Ishikawa (cell line): ENCODE measurements around the gene HPS5.

Source experiments
- CEBPB ChIP-seq: IDR thresholded peaks from 2 replicates; pipeline ENCODE4 v1.6.1; 2012
- CREB1 ChIP-seq: IDR thresholded peaks from 2 replicates; pipeline ENCODE4 v1.6.1; 2012; ENCODE audit warnings: low read depth
- EGR1 ChIP-seq: IDR thresholded peaks from 2 replicates; pipeline ENCODE4 v1.6.1; 2012
- EP300 ChIP-seq: IDR thresholded peaks from 2 replicates; pipeline ENCODE4 v1.6.1; 2012; ENCODE audit warnings: borderline replicate concordance
- FOXM1 ChIP-seq: IDR thresholded peaks from 2 replicates; pipeline ENCODE4 v1.6.1; 2012; ENCODE audit warnings: low read depth, borderline replicate concordance
- MAX ChIP-seq: IDR thresholded peaks from 2 replicates; pipeline ENCODE4 v1.6.1; 2012
- NFIC ChIP-seq: IDR thresholded peaks from 2 replicates; pipeline ENCODE4 v1.6.1; 2012
- RAD21 ChIP-seq: IDR thresholded peaks from 2 replicates; pipeline ENCODE4 v1.6.1; 2012; ENCODE audit warnings: low read depth
- REST ChIP-seq: IDR thresholded peaks from 2 replicates; pipeline ENCODE4 v1.6.1; 2012; ENCODE audit warnings: low read depth, mild to moderate bottlenecking
- TAF1 ChIP-seq: IDR thresholded peaks from 2 replicates; pipeline ENCODE4 v1.6.1; 2012; ENCODE audit warnings: low read depth, mild to moderate bottlenecking
- TCF12 ChIP-seq: IDR thresholded peaks from 2 replicates; pipeline ENCODE4 v1.6.1; 2012; ENCODE audit warnings: low read depth
- TEAD4 ChIP-seq: IDR thresholded peaks from 2 replicates; pipeline ENCODE4 v1.6.1; 2012
- YY1 ChIP-seq: IDR thresholded peaks from 2 replicates; pipeline ENCODE4 v1.6.1; 2012; ENCODE audit warnings: low read depth
- ZBTB7A ChIP-seq: IDR thresholded peaks from 2 replicates; pipeline ENCODE4 v1.6.1; 2012; ENCODE audit warnings: low read depth
- TF ChIP-seq, protein P1 (sequence below): IDR thresholded peaks from 2 replicates; pipeline ENCODE4 v1.6.1; 2012

HPS5 gene

DNA sequence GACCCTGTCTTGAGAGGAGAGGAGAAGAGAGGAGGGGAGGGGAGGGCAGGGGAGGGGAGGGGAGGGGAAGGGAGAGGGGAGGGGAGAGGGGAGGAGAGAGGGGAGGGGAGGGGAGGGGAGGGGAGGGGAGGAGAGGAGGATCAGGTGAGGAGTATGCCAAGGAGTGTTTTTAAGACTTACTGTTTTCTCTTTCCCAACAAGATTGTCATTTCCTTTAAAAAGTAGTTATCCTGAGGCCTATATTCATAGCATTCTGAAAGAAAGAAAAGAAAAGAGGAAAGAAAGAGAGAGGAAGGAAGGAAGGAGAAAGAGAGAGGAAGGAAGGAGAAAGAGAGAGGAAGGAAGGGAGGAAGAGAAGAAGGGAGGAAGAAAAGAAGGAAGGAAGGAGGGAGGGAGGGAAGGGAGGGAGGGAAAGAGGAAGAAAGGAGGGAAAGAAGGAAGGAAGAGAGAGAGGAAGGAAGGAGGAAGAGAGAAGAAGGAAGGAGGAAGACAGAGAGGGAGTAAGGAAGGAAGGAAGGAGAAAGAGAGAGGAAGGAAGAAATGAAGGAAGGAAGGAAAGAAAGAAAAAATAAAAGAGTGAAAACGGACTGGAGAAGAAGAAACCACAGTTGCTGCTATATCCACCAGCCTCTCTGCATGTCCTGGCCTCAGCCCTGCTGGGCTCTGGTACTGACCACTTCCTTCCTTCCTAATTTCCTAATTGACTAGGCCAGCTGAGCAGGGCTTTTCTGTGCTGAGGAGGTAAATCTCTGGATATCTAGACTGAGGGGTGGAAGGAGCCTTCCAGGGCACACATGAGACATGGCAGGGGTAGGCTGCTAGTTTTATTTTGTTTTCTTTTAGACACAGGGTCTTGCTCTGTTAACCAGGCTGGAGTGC, 57.0 kb downstream of the HPS5 start:
- TF ChIP-seq, protein P1, sequence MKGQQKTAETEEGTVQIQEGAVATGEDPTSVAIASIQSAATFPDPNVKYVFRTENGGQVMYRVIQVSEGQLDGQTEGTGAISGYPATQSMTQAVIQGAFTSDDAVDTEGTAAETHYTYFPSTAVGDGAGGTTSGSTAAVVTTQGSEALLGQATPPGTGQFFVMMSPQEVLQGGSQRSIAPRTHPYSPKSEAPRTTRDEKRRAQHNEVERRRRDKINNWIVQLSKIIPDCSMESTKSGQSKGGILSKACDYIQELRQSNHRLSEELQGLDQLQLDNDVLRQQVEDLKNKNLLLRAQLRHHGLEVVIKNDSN: no peak
- TF ChIP-seq CREB1 (no peak), EGR1 (no peak), TAF1 (no peak), FOXM1 (no peak), CEBPB (no peak), RAD21 (no peak), TCF12 (no peak), YY1 (no peak), NFIC (no peak), EP300 (no peak), MAX (no peak)

GRCh38 chr11:18264035-18264434, 57.9 kb downstream of the HPS5 start:
- TF ChIP-seq NFIC (no peak), TAF1 (no peak), REST (no peak), TCF12 (no peak), FOXM1 (no peak), RAD21 (no peak)
- TF ChIP-seq, protein P1: no peak

GRCh38 chr11:18262681-18263350, 59.1 kb downstream of the HPS5 start:
- TF ChIP-seq TEAD4: peak; percentile 62

DNA sequence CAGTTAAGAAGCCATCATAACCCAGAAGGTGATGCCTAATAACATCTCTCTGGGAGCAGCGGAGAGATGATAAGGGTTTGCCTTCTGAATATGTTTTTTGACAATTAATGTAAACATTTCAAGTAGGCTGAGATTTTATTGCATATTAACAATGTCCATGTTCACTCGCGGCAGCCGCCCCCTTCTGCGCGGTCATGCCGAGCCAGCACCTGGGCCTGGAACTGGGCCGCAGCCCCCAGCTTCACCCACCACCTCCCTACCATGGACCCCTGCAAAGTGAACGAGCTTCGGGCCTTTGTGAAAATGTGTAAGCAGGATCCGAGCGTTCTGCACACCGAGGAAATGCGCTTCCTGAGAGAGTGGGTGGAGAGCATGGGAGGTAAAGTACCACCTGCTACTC, 60.2 kb downstream of the HPS5 start:
- TF ChIP-seq EP300 (no peak), TEAD4 (no peak)

DNA sequence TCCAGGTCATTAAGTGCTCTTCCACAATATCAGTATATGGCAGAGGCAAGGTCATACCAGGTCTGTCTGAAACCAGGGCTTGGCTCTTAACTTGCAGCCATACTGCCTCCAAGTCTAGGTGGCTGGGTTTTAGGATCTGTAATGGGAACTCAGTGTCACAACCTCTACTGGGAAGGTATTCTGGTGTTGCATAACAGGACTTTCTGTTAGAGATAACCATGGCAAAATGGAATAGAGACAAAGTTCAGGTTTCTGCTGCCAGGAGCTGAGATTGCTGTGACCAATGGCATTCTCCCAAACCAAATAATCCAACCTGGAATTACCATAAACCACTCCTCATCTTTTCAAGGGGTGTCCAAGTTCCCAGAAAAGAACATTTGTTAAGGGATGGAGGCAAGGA, 62.7 kb downstream of the HPS5 start:
- TF ChIP-seq ZBTB7A (no peak), RAD21 (no peak), REST (no peak), CREB1 (no peak), MAX (no peak), TEAD4 (no peak)
- TF ChIP-seq, protein P1: no peak

DNA sequence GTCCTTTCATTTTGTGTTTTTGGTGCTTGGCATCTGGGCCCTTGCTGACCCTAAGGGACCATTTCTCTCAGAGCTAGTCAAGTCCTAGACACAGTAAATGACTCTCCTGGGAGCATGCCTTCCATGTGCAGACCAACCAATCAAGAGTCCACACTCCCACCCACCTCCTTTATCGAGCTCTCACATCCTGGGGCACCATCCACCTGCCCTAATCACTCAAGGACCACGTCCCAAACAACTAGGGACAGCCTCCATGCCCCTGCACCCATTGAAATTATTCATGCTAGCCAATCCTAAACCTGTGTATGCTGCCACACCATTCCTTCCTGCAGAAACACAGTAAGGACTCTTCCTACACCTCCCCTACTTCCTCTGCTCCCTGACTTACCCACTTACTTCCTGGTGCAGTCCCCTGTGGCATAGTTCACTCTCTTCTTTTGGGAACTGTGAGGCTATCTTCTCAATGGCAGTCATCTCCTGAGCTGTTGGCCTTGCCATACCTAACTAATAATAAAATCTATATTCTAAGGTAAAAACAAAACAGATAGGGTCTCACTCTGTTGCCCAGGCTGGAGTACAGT, 67.1 kb downstream of the HPS5 start:
- TF ChIP-seq ZBTB7A (no peak), NFIC (no peak), TAF1 (no peak), REST (no peak), EP300 (no peak), TEAD4 (no peak), RAD21 (no peak), FOXM1 (no peak), TCF12 (no peak), CEBPB (no peak), EGR1 (no peak), CREB1 (no peak), YY1 (no peak), MAX (no peak)
- TF ChIP-seq, protein P1: no peak
